Inferior parietal cortex (tissue), 1 donor: ENCODE results near the gene NPAS2.

ENCODE experiments used
- DNase-seq: peaks from one replicate; pipeline ENCODE4 v3.0.0-alpha.2; 2016; ENCODE audit errors: extremely low spot score

NPAS2 gene

GRCh38 chr2:100821255-100821910, 1.4 kb downstream of the NPAS2 start:
- no peak for DNase-seq

DNA sequence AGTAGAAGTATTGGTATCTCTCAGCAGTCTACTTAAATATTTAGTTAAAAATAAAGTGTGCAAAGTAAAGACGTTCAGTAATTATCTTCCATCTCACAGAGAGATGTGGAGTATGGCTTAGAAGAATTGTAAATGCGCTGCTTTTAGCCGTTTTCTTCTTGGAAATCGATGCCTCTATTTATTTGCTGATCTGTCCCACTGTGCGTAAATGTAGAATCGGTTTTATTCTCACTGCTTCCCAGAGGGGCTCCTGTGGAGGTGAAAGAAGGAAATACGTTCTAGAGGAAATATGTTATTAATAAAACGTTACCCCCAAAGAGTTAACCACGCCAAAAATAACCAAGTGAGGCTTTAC, 1.9 kb downstream of the NPAS2 start:
- no peak for DNase-seq

DNA sequence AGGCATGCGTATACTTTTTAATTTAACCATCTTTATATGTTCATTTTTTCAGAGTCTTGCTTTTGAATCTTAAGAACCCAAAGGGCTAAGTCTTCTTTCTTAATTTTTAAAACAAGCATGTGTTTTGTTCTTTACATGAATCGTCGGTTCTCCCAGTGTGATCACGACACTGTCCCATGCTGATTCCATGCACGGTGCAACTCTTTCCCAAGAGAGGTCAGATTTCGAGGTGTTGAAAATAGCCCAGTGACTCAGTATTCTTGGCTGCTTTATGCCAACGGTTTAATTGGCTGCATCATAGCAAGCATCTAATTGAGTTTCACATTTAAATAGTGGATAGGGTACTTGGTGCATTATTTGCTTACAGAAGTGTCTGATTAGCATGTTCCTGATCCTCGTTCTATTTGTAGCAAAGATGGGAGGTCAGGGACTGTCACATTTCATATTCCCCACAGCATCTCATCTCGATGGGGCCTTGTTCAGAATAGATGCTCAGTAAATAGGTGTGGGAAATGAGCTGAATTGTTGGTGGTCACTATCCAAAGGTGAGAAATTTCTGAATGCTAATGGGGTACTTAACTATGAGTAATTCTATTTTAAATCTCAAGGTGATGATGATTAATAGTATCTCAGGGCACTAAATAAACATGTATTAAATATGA, 2.8 kb downstream of the NPAS2 start:
- no peak for DNase-seq

- no peak for DNase-seq
These were observed 3.9 kb downstream of the NPAS2 start for GRCh38 chr2:100823665-100824438.

- no peak for DNase-seq
These were observed 4.9 kb downstream of the NPAS2 start for GRCh38 chr2:100824842-100825241.

DNA sequence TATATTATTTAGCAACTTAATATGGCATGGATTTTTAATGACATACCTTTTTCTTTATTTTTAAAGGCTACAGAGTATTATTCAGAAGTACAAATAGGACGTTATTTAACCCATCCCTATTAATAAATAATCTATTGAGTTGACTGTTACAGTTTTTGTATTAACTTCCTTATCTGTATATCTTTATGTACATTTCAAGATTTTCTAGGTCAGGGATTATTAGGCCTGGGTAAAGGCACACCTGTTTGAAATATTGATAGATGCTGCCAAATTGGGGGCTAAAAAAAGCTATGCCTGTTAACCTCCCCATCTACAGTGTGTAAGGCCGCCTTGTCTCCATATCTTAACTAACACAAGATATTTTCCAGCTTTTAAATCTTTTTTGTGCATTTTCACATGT, 6.6 kb downstream of the NPAS2 start:
- no peak for DNase-seq

- DNase-seq: no peak
These were observed 11.3 kb downstream of the NPAS2 start for GRCh38 chr2:100831158-100831750.

DNA sequence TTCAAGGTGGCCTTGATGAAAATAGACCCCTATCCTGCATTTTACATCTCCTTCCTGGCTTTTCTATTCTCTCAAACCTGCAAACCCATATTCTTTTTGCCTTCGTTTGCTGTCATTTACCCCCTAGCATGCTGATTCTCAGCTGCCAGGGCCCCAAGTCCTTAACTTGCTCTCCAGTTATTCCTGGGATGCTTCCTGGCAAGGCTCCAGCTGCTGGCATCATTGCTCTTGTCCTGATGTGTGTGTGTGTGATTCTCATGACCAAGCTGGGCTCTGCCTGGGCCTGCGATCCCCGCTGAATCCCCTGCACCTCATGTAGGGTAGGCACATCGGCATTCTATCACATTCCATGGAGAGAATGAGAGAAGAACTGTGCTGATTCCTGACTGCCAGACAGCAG, 11.9 kb downstream of the NPAS2 start:
- no peak for DNase-seq

- no peak for DNase-seq
These were observed 12.9 kb downstream of the NPAS2 start for GRCh38 chr2:100832885-100833284.

- DNase-seq: no peak
These were observed 13.4 kb downstream of the NPAS2 start for GRCh38 chr2:100833331-100833730.

DNA sequence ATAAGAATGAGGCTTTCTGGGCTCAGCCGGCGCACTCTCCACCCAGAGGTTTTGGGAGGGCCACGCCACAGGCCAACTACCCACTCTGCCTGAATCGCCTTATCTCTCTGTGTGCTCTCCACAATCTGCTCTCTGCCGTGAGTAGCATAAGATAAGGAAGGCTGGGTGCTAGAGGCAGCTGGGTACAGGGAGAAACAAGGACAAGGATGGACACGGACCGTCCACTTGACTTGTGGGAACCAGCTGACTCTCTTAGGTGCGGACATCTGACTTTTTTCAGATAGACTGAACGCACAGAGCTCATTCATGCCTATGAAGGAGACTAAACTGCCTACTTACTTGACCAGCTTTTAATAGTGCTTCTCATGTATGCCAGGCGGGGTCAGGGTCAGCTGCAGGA, 14.3 kb downstream of the NPAS2 start:
- no peak for DNase-seq

GRCh38 chr2:100835006-100835659, 15.2 kb downstream of the NPAS2 start:
- no peak for DNase-seq

DNA sequence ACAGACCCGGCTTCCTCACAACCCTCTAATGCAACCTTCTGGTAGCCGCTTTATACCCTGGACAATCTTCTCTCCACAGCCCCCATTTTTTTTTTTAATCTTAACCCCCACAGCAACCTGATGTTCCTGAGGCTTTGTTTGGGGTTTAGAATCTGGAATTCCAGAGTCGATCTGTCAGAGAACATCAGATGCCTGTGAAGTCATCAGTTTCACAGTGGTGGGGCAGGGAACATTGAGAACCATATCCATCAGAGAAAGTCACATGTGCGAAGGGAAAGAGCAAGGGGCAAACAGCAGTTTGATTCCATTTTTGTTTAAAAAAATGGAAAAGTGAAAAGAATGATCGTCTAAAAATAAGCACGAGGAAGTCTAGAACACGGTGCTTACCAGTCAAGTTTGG, 20.6 kb downstream of the NPAS2 start:
- no peak for DNase-seq

DNA sequence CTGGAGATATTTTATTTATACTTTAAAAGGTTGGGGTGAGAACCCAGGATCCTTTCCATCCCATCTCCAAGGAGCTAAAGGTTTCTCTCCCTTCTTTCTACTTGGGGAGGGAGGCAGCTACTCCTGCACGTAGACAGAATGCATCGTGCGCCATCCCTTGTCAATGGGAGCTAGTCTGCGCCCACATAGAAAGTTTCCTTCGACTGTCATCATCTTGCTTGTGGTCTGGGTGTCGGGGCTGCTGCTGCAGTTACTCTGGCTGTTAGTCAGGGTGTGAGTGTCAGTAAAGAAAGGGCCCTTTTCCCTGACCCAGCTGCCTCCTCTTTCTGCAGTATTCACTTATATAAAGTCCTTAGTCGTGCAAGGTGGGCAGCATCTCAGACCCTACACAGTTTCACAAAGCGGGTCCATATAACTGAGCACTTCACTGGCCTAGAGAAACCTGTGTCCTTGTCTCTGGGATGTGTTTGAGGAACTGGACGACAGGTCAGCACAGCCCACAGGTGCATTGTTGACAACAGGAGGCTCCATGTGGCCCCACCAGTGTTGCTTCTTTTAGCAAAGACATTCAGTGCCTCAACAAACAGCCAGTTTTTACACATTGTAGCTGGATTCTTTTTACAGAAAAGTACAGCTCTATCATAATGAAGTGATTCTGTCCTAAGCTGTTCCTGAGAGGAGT, 22.4 kb downstream of the NPAS2 start:
- no peak for DNase-seq

GRCh38 chr2:100844514-100844913, 24.6 kb downstream of the NPAS2 start:
- DNase-seq: no peak

DNA sequence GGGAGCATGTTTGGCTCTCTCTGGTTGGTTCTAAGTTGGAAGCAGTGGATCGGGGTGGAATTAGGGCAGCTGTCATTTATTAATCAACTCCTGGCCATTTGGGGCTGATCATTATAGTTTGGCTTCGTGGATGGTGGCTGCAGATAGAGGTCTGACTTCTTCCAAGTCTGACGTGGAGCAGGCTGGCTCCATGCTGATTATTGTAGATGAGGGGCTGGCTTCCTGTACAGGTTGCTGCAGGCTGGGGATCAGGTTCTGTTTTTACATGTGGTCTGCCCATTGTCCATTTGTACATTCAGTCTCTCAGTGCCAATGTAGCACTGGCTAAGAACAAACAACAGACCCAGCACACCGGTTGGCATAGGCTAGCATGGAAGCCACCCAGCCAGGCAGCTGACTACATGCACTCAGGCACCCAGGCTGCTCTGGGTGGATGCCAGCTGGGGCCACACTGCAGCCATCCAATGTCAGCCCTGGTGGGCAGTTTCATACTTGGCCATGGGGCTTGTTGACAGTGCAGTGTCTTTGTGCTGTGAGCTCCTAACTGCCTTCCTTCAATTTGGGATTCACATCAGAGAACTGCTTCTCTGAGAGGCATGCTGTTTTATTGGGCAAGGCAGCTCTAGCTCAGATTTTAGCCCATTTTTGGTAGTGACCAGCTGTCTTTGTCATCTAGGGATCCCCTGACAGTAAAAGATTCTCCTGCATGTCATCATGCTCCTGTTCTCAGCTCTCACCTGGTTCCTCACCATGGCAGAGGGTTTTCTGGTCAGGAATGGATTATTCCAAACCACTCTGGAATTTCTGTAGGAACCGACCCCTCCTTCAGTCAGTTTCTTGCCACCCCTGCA, 25.4 kb downstream of the NPAS2 start:
- no peak for DNase-seq

DNA sequence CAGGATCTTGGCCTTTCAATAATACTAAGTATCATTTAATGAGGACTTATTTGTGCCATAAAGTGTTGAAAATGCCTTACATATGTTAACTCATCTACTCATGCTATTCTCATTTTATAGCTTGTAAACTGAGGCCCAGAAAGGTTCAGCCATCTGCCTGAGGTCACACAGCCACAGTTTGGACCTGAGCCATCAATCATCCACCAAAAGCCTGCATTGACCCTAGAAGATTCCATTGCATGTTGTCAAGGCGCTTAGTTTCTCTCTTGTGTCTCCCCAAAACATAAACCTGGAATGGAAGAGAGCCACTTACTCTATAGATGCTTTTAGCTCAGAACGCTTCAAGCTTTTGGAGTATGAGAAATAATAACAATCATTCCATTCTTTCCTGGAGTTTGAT, 26.8 kb downstream of the NPAS2 start:
- DNase-seq: no peak

- DNase-seq: no peak
These were observed 32.5 kb downstream of the NPAS2 start for GRCh38 chr2:100852447-100852846.

DNA sequence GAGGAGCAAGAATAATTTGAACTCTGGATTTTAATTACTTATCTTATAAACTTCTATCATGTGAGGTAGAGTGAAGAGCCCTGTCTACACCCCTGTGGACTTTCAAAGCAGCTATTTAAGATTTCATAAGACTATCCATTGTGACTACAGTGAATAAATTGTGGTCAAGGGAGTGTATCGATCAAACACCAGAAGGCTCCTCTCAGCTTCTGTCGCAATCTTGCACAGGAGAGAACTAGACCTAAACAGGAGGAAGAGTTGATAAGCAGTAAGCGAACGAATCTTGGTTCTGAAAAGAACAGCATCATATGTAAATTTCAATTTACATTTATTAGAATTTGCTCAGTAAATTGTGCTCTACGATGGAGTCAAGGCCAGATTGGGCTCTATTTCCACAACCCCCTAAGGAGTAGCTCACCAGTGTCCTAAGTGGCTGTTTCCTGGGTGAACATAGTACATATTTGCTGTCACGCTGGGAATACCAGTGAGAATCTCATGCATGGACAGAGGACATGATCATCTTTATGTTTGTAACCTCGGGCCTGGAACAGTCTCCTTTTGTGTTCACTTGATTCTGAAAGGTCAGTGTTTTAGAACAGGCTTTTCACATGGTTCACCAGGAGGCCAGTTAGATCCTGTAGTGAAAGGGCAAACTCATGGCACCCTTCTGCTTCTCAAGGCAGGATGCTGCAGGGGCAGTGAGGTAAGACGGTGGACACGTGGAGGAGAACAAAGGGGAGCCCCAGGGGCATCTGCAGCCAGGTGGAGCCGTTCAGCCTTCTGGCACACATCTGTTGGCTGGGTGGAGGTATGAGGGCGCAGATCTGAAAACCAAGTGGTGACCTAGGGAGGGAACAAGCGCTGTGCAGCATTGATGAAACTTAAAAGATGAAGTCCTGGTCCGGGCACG, 33.3 kb downstream of the NPAS2 start:
- no peak for DNase-seq
